K562 (cell line): Measurements from ENCODE around the gene RACK1. TPM values are rescaled to one million over a fixed set of nuclear protein-coding genes. Genes with fewer than 3 reads are reported as not detected.

Experiments
- FOS ChIP-seq: IDR thresholded peaks from 3 replicates; pipeline ENCODE4 v1.6.1; 2011; ENCODE audit not compliant: insufficient read length; ENCODE audit errors: extremely low read depth
- RBBP5 ChIP-seq: fragments of 200-600 bp; sonication (generic); IDR thresholded peaks from 2 replicates; pipeline ENCODE4 v1.6.1; 2012; ENCODE audit warnings: borderline replicate concordance, mild to moderate bottlenecking, low read length, control low read depth, inconsistent platforms; ENCODE audit not compliant: insufficient read depth, poor library complexity, severe bottlenecking
- RBM25 ChIP-seq: fragments of 200-400 bp; formaldehyde crosslinking; IDR thresholded peaks from 2 replicates; pipeline ENCODE4 v1.6.1; 2018; ENCODE audit warnings: low read length, low read depth, moderate library complexity; ENCODE audit not compliant: severe bottlenecking
- RFX5 ChIP-seq: IDR thresholded peaks from 2 replicates; pipeline ENCODE4 v1.6.1; 2011; ENCODE audit warnings: low read depth, mild to moderate bottlenecking, improper control_type of control experiment, low read length
- RNF2 ChIP-seq: sonication (generic); IDR thresholded peaks from 2 replicates; pipeline ENCODE4 v1.6.1; 2016
- SETDB1 ChIP-seq: IDR thresholded peaks from one replicate; pipeline ENCODE4 v1.6.1; 2012; ENCODE audit warnings: low read length, control low read depth, inconsistent platforms
- SMARCB1 ChIP-seq: IDR thresholded peaks from 2 replicates; pipeline ENCODE4 v1.6.1; 2011; ENCODE audit warnings: improper control_type of control experiment, low read depth; ENCODE audit not compliant: insufficient read length
- SRSF7 ChIP-seq: fragments of 200-400 bp; formaldehyde crosslinking; optimal IDR thresholded peaks from 2 replicates; pipeline ENCODE3; 2017; ENCODE audit warnings: mild to moderate bottlenecking, low read depth, low read length
- SRSF9 ChIP-seq: fragments of 200-400 bp; formaldehyde crosslinking; IDR thresholded peaks from 2 replicates; pipeline ENCODE4 v1.6.1; 2017; ENCODE audit warnings: low read depth, low read length, borderline replicate concordance
- TRIM28 ChIP-seq: fragments of 450-650 bp; IDR thresholded peaks from 2 replicates; pipeline ENCODE4 v1.6.1; 2017
- ZBTB7A ChIP-seq: IDR thresholded peaks from 2 replicates; pipeline ENCODE4 v1.6.1; 2011; ENCODE audit warnings: low read depth, mild to moderate bottlenecking, low read length, moderate library complexity, borderline replicate concordance; ENCODE audit not compliant: control insufficient read depth
- ZNF436 ChIP-seq: fragments of 250-450, 450-650 bp; sonication (Bioruptor Pico); formaldehyde crosslinking; IDR thresholded peaks from 2 replicates; pipeline ENCODE4 v1.7.0; 2020; ENCODE audit warnings: mild to moderate bottlenecking
- ZNF586 ChIP-seq: fragments of 450-650 bp; formaldehyde crosslinking; conservative IDR thresholded peaks from 2 replicates; pipeline ENCODE4 v1.4.0; 2020; ENCODE audit warnings: mild to moderate bottlenecking, moderate library complexity
- ZSCAN32 ChIP-seq: fragments of 450-650 bp; formaldehyde crosslinking; IDR thresholded peaks from 2 replicates; pipeline ENCODE4 v1.4.0; 2020; ENCODE audit warnings: mild to moderate bottlenecking, moderate library complexity
- polyA plus RNA-seq, 8 experiments: library from polyadenylated mRNA; depleted of rRNA in 4 of 8; stranded (reverse) in 5 of 8; unstranded in 3 of 8; fragments of >200 nt; fragmentation: Nextera tagmentation in 2 of 8; fragmentation: Illumina TruSeq in 1 of 8; extraction: Ambion mirVana in 2 of 8; extraction: Trizol in 1 of 8; gene quantifications; 2 replicates each; pipeline versions ENCODE4 v1.2.1 to v1.2.3, GENCODE V29; 2011 to 2014; ENCODE audit warnings: inconsistent platforms in 1 of 8, missing spikeins in 1 of 8
- total RNA-seq, 7 experiments: library from RNA; depleted of rRNA in 6 of 7; stranded (reverse); fragments of >200 nt in 6 of 7; fragmentation: Illumina TruSeq in 2 of 7; extraction: Trizol in 2 of 7; gene quantifications; 2 replicates each; pipeline versions ENCODE4 v1.2.1 to v1.2.3, GENCODE V29; 2011 to 2021; ENCODE audit warnings: low replicate concordance in 1 of 7
- TF ChIP-seq, protein P1 (sequence below): fragments of 450-650 bp; formaldehyde crosslinking; IDR thresholded peaks from 2 replicates; pipeline ENCODE4 v1.4.0; 2020; ENCODE audit warnings: mild to moderate bottlenecking, mixed read lengths
- TF ChIP-seq, protein P2 (sequence below): fragments of 250-450 bp; sonication (Bioruptor Pico); IDR thresholded peaks from 2 replicates; pipeline ENCODE4 v1.8.0; 2021; ENCODE audit warnings: mild to moderate bottlenecking, moderate library complexity
- TF ChIP-seq, protein P3 (sequence below): fragments of 250-450 bp; sonication (Bioruptor Pico); IDR thresholded peaks from 2 replicates; pipeline ENCODE4 v1.9.0; 2021; ENCODE audit warnings: mild to moderate bottlenecking, inconsistent platforms
- TF ChIP-seq, protein P4 (sequence below): fragments of 450-650 bp; formaldehyde crosslinking; IDR thresholded peaks from 2 replicates; pipeline ENCODE4 v1.4.0; 2020; ENCODE audit warnings: mild to moderate bottlenecking, moderate library complexity
- TF ChIP-seq, protein P5 (sequence below): IDR thresholded peaks from 2 replicates; pipeline ENCODE4 v1.6.1; 2011; ENCODE audit not compliant: insufficient read length; ENCODE audit errors: extremely low read depth
- TF ChIP-seq, protein P6 (sequence below): sonication (generic); formaldehyde crosslinking; IDR thresholded peaks from 2 replicates; pipeline ENCODE4 v1.8.1; 2023; ENCODE audit warnings: mild to moderate bottlenecking, missing genetic modification reagents

Gene RACK1
- total and polyA plus RNA-seq, 9 of the 15 experiments (the other 6 are each of a cell fraction or from before 2014, with no cell fraction given), result 2,303 to 5,311 (median 3,833) TPM

DNA sequence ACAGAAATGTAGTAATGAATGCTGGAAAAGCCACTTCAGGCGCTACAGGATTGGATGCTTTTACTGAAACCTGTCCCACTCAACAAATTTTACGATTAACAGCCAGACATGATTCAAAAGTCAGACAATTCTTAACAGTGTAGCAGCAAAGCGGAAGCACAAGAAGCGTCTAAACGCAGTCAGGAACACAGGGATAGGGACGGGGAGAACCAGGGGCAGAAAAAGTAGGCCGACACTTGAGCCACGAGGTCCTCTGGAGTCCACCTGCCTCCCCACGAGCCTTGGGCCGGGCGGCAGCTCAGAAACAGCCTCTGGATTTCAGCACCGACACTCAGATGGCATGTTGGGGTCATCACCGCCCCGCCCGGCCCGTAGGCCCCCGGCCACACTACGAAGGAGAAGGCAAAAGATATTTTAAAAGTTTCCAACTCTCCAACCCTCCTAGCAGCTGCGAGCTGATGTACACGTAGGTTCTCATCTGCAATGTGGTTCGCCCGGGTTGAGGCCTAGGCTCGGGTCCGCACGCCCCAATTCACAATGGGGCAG lies 615 bp downstream of the RACK1 start (continued):
- TF ChIP-seq RBBP5 (no peak), SETDB1 (no peak), ZNF586 (no peak), ZNF436 (CRISPR knock-in tag) (no peak), ZBTB7A (no peak), SRSF7 (no peak), SMARCB1 (no peak), TRIM28 (no peak), RFX5 (no peak), FOS (no peak), RNF2 (no peak), ZSCAN32 (CRISPR knock-in tag) (no peak), SRSF9 (no peak), RBM25 (no peak)
- TF ChIP-seq, protein P1, sequence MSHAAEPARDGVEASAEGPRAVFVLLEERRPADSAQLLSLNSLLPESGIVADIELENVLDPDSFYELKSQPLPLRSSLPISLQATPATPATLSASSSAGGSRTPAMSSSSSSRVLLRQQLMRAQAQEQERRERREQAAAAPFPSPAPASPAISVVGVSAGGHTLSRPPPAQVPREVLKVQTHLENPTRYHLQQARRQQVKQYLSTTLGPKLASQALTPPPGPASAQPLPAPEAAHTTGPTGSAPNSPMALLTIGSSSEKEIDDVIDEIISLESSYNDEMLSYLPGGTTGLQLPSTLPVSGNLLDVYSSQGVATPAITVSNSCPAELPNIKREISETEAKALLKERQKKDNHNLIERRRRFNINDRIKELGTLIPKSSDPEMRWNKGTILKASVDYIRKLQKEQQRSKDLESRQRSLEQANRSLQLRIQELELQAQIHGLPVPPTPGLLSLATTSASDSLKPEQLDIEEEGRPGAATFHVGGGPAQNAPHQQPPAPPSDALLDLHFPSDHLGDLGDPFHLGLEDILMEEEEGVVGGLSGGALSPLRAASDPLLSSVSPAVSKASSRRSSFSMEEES, result no peak
- TF ChIP-seq, protein P2, sequence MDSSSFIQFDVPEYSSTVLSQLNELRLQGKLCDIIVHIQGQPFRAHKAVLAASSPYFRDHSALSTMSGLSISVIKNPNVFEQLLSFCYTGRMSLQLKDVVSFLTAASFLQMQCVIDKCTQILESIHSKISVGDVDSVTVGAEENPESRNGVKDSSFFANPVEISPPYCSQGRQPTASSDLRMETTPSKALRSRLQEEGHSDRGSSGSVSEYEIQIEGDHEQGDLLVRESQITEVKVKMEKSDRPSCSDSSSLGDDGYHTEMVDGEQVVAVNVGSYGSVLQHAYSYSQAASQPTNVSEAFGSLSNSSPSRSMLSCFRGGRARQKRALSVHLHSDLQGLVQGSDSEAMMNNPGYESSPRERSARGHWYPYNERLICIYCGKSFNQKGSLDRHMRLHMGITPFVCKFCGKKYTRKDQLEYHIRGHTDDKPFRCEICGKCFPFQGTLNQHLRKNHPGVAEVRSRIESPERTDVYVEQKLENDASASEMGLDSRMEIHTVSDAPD (CRISPR knock-in tag), result no peak
- TF ChIP-seq, protein P3, sequence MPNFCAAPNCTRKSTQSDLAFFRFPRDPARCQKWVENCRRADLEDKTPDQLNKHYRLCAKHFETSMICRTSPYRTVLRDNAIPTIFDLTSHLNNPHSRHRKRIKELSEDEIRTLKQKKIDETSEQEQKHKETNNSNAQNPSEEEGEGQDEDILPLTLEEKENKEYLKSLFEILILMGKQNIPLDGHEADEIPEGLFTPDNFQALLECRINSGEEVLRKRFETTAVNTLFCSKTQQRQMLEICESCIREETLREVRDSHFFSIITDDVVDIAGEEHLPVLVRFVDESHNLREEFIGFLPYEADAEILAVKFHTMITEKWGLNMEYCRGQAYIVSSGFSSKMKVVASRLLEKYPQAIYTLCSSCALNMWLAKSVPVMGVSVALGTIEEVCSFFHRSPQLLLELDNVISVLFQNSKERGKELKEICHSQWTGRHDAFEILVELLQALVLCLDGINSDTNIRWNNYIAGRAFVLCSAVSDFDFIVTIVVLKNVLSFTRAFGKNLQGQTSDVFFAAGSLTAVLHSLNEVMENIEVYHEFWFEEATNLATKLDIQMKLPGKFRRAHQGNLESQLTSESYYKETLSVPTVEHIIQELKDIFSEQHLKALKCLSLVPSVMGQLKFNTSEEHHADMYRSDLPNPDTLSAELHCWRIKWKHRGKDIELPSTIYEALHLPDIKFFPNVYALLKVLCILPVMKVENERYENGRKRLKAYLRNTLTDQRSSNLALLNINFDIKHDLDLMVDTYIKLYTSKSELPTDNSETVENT (CRISPR knock-in tag), result no peak
- TF ChIP-seq, protein P4, sequence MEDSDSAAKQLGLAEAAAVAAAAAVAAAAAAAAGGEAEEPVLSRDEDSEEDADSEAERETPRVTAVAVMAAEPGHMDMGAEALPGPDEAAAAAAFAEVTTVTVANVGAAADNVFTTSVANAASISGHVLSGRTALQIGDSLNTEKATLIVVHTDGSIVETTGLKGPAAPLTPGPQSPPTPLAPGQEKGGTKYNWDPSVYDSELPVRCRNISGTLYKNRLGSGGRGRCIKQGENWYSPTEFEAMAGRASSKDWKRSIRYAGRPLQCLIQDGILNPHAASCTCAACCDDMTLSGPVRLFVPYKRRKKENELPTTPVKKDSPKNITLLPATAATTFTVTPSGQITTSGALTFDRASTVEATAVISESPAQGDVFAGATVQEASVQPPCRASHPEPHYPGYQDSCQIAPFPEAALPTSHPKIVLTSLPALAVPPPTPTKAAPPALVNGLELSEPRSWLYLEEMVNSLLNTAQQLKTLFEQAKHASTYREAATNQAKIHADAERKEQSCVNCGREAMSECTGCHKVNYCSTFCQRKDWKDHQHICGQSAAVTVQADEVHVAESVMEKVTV (CRISPR knock-in tag), result no peak
- TF ChIP-seq, protein P5, sequence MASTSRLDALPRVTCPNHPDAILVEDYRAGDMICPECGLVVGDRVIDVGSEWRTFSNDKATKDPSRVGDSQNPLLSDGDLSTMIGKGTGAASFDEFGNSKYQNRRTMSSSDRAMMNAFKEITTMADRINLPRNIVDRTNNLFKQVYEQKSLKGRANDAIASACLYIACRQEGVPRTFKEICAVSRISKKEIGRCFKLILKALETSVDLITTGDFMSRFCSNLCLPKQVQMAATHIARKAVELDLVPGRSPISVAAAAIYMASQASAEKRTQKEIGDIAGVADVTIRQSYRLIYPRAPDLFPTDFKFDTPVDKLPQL, result no peak
- TF ChIP-seq, protein P6, sequence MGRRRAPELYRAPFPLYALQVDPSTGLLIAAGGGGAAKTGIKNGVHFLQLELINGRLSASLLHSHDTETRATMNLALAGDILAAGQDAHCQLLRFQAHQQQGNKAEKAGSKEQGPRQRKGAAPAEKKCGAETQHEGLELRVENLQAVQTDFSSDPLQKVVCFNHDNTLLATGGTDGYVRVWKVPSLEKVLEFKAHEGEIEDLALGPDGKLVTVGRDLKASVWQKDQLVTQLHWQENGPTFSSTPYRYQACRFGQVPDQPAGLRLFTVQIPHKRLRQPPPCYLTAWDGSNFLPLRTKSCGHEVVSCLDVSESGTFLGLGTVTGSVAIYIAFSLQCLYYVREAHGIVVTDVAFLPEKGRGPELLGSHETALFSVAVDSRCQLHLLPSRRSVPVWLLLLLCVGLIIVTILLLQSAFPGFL (CRISPR knock-in tag), result no peak
